Peyer's patch (tissue), 4 donors: ENCODE measurements around the gene ANGPTL2.

Source experiments
- POLR2A ChIP-seq, 2 donors: fragments of 450-650 bp; IDR thresholded peaks; one replicate each; pipeline ENCODE4 v1.5.1; 2017; ENCODE audit warnings: antibody characterized with exemption in 2 of 2, mild to moderate bottlenecking in 2 of 2, moderate library complexity in 2 of 2
- TF ChIP-seq, protein P1 (sequence below), 6 experiments: fragments of 450-650 bp in 4 of 6; fragments of 200-600 bp in 2 of 6; sonication (generic) in 1 of 6; IDR thresholded peaks; one replicate each; pipeline ENCODE4 v1.5.1; 2017 to 2019; ENCODE audit warnings: antibody characterized with exemption in 6 of 6, mild to moderate bottlenecking in 3 of 6, moderate library complexity in 1 of 6

DNA sequence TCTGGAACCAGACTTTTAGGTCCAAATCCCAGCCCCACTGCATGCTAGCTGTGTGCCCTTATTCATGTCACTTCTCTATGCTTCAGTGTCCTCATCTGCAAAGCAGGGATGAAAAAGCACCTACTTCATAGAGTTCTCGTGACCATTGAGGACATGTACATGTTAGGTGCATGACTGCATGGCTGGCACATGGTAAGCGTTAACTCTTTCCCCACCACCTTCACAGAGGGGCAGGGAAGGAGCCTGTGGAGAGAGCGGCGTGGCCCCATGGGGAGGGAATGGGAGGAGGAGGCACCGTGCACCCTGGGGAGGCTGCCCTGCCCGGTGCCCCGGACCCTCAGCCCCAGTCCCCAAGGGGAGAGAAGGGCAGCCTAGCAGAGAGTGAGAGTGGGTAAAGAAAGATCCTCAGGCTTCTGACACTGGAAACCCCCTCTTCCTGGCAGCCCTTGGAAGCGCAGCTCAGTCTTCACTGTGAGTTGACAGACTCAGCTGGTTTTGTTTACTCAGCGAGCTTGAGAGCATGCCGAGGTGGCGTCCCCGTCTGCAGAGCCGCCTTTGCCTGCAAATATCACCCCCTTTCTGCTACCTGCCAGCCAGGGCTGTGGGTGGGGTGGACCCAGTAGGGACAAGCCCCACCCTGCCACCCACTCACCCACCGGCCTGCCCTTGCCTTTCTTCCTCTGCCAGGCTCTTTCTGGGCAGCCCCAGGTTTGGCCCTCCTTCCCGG, 10.6 kb upstream of the ANGPTL2 start:
- TF ChIP-seq, protein P1, sequence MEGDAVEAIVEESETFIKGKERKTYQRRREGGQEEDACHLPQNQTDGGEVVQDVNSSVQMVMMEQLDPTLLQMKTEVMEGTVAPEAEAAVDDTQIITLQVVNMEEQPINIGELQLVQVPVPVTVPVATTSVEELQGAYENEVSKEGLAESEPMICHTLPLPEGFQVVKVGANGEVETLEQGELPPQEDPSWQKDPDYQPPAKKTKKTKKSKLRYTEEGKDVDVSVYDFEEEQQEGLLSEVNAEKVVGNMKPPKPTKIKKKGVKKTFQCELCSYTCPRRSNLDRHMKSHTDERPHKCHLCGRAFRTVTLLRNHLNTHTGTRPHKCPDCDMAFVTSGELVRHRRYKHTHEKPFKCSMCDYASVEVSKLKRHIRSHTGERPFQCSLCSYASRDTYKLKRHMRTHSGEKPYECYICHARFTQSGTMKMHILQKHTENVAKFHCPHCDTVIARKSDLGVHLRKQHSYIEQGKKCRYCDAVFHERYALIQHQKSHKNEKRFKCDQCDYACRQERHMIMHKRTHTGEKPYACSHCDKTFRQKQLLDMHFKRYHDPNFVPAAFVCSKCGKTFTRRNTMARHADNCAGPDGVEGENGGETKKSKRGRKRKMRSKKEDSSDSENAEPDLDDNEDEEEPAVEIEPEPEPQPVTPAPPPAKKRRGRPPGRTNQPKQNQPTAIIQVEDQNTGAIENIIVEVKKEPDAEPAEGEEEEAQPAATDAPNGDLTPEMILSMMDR (IDR thresholded peaks at IDR 0.05): no peak
- TF ChIP-seq POLR2A (IDR thresholded peaks at IDR 0.05): no peak
